GM23338 (cell line): ENCODE results near the gene DDX54. TPM values are rescaled to one million over a fixed set of nuclear protein-coding genes. Genes with fewer than 3 reads are reported as not detected.

Experiments used
- ATAC-seq: fragments of 200-7000 bp; cut with Tn5 transposase; 3 replicates; pipeline ENCODE4 v1.9.1; 2020
- DNase-seq: peaks from one replicate; pipeline ENCODE4 v3.0.0-alpha.2; 2015; ENCODE audit warnings: low spot score
- H2AFZ ChIP-seq: fragments of 200-600 bp; sonication (generic); 2 replicates; pipeline ENCODE4 v1.8.0; 2016; ENCODE audit warnings: antibody characterized with exemption, mild to moderate bottlenecking, moderate library complexity
- H3F3A ChIP-seq: fragments of 200-600 bp; sonication (generic); replicated peaks from 2 replicates; pipeline ENCODE4 v1.8.0; 2017; ENCODE audit warnings: antibody characterized with exemption, mixed run types, low read depth
- H3K27ac ChIP-seq: fragments of 200-600 bp; sonication (generic); 2 replicates; pipeline ENCODE4 v1.6.1; 2016; ENCODE audit warnings: low read depth
- H3K27me3 ChIP-seq: fragments of 200-600 bp; sonication (generic); 2 replicates; pipeline ENCODE4 v1.8.0; 2016; ENCODE audit warnings: mild to moderate bottlenecking, mixed run types, moderate library complexity; ENCODE audit not compliant: insufficient read depth
- H3K36me3 ChIP-seq: fragments of 200-600 bp; sonication (generic); 2 replicates; pipeline ENCODE4 v1.8.0; 2016; ENCODE audit warnings: mild to moderate bottlenecking; ENCODE audit not compliant: insufficient read depth
- H3K4me1 ChIP-seq: fragments of 200-600 bp; sonication (generic); 2 replicates; pipeline ENCODE4 v1.8.0; 2016; ENCODE audit warnings: mild to moderate bottlenecking, moderate library complexity; ENCODE audit not compliant: insufficient read depth
- H3K4me2 ChIP-seq: fragments of 200-600 bp; sonication (generic); 2 replicates; pipeline ENCODE4 v1.7.1; 2017; ENCODE audit warnings: mixed run types
- H3K4me3 ChIP-seq: fragments of 200-600 bp; sonication (generic); 2 replicates; pipeline ENCODE4 v1.6.1; 2016; ENCODE audit warnings: mixed run types
- H3K79me2 ChIP-seq: fragments of 200-600 bp; sonication (generic); replicated peaks from 2 replicates; pipeline ENCODE4 v1.8.0; 2017; ENCODE audit warnings: mild to moderate bottlenecking; ENCODE audit not compliant: insufficient read depth
- H3K9me2 ChIP-seq: fragments of 200-600 bp; sonication (generic); 2 replicates; pipeline ENCODE4 v1.8.0; 2017; ENCODE audit not compliant: insufficient read depth
- H4K20me1 ChIP-seq: fragments of 200-600 bp; sonication (generic); replicated peaks from 2 replicates; pipeline ENCODE4 v1.8.0; 2017; ENCODE audit warnings: mild to moderate bottlenecking; ENCODE audit not compliant: insufficient read depth
- H3K27ac Mint-ChIP-seq: 2 replicates; pipeline ENCODE4 v1.8.0; 2020; ENCODE audit warnings: inconsistent platforms, mild to moderate bottlenecking, moderate library complexity, mixed read lengths
- H3K27me3 Mint-ChIP-seq: 3 replicates; pipeline ENCODE4 v1.8.0; 2022; ENCODE audit warnings: low read depth, mild to moderate bottlenecking, moderate library complexity, mixed read lengths, inconsistent platforms; ENCODE audit not compliant: insufficient read depth, poor library complexity
- H3K36me3 Mint-ChIP-seq: 3 replicates; pipeline ENCODE4 v1.8.0; 2021; ENCODE audit warnings: low read depth, mild to moderate bottlenecking, inconsistent platforms, moderate library complexity, mixed read lengths
- H3K4me1 Mint-ChIP-seq: 3 replicates; pipeline ENCODE4 v1.8.0; 2020; ENCODE audit warnings: mild to moderate bottlenecking, inconsistent platforms, mixed read lengths
- H3K4me3 Mint-ChIP-seq: 3 replicates; pipeline ENCODE4 v1.8.0; 2021; ENCODE audit warnings: moderate library complexity, mild to moderate bottlenecking, inconsistent platforms, mixed read lengths
- H3K9me3 Mint-ChIP-seq: 3 replicates; pipeline ENCODE4 v1.8.0; 2020; ENCODE audit warnings: moderate library complexity, mild to moderate bottlenecking, inconsistent platforms, mixed read lengths
- NANOG ChIP-seq: IDR thresholded peaks from 2 replicates; pipeline ENCODE4 v1.6.1; 2016; ENCODE audit warnings: antibody characterized with exemption, borderline replicate concordance
- STAT1 ChIP-seq: IDR thresholded peaks from one replicate; pipeline ENCODE4 v1.6.1; 2016; ENCODE audit warnings: antibody characterized with exemption; ENCODE audit not compliant: unreplicated experiment
- ZNF331 ChIP-seq: fragments of 250-450 bp; sonication (Bioruptor Pico); IDR thresholded peaks from 2 replicates; pipeline ENCODE4 v1.5.0; 2020; ENCODE audit warnings: low read depth, mild to moderate bottlenecking, moderate library complexity
- polyA plus RNA-seq: library from polyadenylated mRNA; unstranded; fragments of >200 nt; fragmentation: Nextera tagmentation; extraction: Ambion mirVana; gene quantifications from 2 replicates; pipeline ENCODE4 v1.2.1, GENCODE V29; 2016
- total RNA-seq: library from RNA; depleted of rRNA; stranded (reverse); fragments of >200 nt; shearing (Covaris generic); gene quantifications from 2 replicates; pipeline ENCODE4 v1.2.3, GENCODE V29; 2014
- TF ChIP-seq, protein P1 (sequence below), 2 experiments: fragments of 200-600 bp in 1 of 2; sonication (generic) in 1 of 2; conservative IDR thresholded peaks; 2 replicates each; pipeline versions ENCODE4 v1.5.1 to v1.6.1; 2016 to 2017; ENCODE audit warnings: antibody characterized with exemption in 2 of 2, low read depth in 2 of 2, mild to moderate bottlenecking in 2 of 2, moderate library complexity in 1 of 2
- TF ChIP-seq, protein P2 (sequence below): IDR thresholded peaks from 2 replicates; pipeline ENCODE4 v1.6.1; 2016; ENCODE audit warnings: antibody characterized with exemption

Gene DDX54
- total and polyA plus RNA-seq, 2 experiments from 2014 or later = 84.1 to 89.4 TPM

DNA sequence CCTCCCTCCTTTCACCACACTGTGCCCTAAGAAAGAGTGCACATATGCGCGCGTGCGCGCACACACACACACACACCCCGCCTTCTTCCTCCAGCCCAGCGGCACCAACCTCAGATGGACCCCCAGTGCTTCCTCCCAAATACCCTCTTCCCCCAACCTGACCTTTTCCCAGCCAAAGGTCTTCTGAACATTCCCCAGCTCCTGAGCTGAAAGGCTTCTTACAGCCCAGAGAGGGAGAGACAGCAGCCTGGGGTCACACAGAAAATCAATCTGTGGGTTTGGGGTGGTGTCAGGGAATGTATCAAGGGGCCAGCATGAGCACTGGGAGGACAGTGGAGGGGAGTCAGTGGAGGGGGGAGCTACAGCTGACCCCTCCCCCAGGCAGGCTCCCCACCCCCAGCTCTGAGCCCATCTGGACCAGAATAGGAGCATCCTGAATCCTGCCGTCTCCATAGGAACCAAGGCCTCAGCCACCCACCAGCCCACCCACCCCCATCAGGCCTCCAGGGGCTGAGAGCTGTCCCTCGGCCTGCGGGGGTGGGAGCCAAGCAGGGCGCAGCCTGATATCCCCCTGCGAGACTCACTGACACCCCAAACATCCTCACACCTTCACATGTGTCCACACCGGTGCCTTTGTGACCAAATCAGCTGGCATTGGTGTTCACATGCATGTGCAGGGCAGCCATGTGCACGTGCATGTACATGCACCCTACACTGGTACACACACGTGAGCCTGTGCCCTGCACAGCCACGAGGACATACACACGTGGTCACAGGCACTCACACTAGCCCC, 55.4 kb downstream of the DDX54 start:
- no peak for TF ChIP-seq ZNF331
- Histone ChIP-seq H3K9me2 (no peaks in the 10 kb centered on the region), H3K4me3 (no peak overlapping the region), H3K4me1 (peaks cover 5% of the 10 kb centered on the region; the same call in 1 of the 2 replicates), H3K27me3 (peaks cover 6% of the 10 kb centered on the region), H4K20me1 (no peaks in the 10 kb centered on the region), H3K79me2 (no peaks in the 10 kb centered on the region), H3F3A (no peaks in the 10 kb centered on the region), H3K4me2 (no peak overlapping the region), H3K27ac (no peak overlapping the region), H3K36me3 (no peaks in the 10 kb centered on the region), H2AFZ (no peak overlapping the region)
- ATAC-seq (no peak), DNase-seq (no peak)
- H3K27me3 Mint-ChIP-seq = peaks cover 10% of the 10 kb centered on the region
- H3K27ac Mint-ChIP-seq = no peak overlapping the region; the same call in 1 of the 2 replicates
- no peak overlapping the region for H3K4me3 Mint-ChIP-seq
- H3K4me1 Mint-ChIP-seq = peaks cover 6% of the 10 kb centered on the region; the same call in 2 of the 3 replicates
- no peaks in the 10 kb centered on the region for H3K9me3 Mint-ChIP-seq
- peaks cover 2% of the 10 kb centered on the region; the same call in 1 of the 3 replicates for H3K36me3 Mint-ChIP-seq

DNA sequence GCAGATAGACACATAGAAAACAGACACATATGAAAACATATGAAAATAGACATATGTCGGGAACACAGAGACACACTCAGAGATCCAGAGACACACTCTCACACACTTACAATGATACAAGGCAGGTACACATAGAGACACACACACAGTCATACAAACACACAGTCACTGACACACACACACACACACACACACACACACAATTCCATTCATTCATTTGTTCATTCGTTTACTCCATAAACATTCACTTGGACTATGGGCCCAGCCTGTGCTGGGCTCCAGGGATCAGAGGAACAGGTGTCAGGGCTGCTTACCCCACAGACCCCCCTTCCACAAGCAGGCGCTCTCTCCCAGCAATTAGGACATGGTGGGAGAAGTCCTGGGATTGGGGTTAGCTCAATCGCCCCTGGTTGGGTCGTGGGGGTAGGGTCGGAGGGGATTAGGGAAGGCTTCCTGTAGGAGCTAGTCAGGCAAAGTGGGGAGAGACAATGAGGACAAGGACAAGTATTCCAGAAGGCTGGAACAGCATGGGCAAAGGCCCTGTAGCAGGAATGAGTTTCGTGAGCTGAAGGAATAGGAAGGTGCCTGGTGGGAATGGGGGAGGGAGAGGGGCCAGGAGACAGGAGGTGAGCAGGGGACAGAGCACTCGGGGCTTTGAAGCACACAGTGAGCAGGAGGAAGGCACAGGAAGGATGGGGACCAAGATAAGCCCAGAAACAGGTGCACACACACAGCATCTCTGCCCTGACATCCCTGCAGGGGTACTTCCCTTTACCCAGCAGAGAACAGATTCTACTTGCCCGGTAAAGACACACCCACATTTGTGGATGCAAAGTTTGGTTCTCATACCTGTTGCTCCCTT, 56.2 kb downstream of the DDX54 start:
- no peaks in the 10 kb centered on the region for H3K79me2 ChIP-seq
- H3K9me2 ChIP-seq = no peaks in the 10 kb centered on the region
- H3K27ac ChIP-seq = no peak overlapping the region
- peaks cover 2% of the 10 kb centered on the region; the same call in 1 of the 3 replicates for H3K36me3 Mint-ChIP-seq
- no peaks in the 10 kb centered on the region for H3K4me1 ChIP-seq
- no peak overlapping the region for H3K27ac Mint-ChIP-seq
- no peak overlapping the region for H2AFZ ChIP-seq
- H4K20me1 ChIP-seq = peaks cover 3% of the 10 kb centered on the region; the same call in 1 of the 2 replicates
- peaks cover 10% of the 10 kb centered on the region for H3K27me3 Mint-ChIP-seq
- no peak overlapping the region for H3K4me2 ChIP-seq
- H3K4me1 Mint-ChIP-seq = peaks cover 4% of the 10 kb centered on the region; the same call in 2 of the 3 replicates
- H3K27me3 ChIP-seq = no peaks in the 10 kb centered on the region
- no peaks in the 10 kb centered on the region for H3K36me3 ChIP-seq
- ATAC-seq (peak; percentile 18; the same call in 2 of the 3 replicates), DNase-seq (no peak)
- no peaks in the 10 kb centered on the region; the same call in 2 of the 3 replicates for H3K9me3 Mint-ChIP-seq
- no peak overlapping the region for H3K4me3 Mint-ChIP-seq
- H3F3A ChIP-seq = no peaks in the 10 kb centered on the region
- no peak overlapping the region for H3K4me3 ChIP-seq
- TF ChIP-seq, protein P1, sequence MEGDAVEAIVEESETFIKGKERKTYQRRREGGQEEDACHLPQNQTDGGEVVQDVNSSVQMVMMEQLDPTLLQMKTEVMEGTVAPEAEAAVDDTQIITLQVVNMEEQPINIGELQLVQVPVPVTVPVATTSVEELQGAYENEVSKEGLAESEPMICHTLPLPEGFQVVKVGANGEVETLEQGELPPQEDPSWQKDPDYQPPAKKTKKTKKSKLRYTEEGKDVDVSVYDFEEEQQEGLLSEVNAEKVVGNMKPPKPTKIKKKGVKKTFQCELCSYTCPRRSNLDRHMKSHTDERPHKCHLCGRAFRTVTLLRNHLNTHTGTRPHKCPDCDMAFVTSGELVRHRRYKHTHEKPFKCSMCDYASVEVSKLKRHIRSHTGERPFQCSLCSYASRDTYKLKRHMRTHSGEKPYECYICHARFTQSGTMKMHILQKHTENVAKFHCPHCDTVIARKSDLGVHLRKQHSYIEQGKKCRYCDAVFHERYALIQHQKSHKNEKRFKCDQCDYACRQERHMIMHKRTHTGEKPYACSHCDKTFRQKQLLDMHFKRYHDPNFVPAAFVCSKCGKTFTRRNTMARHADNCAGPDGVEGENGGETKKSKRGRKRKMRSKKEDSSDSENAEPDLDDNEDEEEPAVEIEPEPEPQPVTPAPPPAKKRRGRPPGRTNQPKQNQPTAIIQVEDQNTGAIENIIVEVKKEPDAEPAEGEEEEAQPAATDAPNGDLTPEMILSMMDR (conservative IDR thresholded peaks at IDR 0.05; ENCODE audit: low read depth in 2 of 2) = peak; percentile 8 to 51; a peak in 2 of 4 replicates
- no peak for TF ChIP-seq ZNF331
- TF ChIP-seq, protein P2, sequence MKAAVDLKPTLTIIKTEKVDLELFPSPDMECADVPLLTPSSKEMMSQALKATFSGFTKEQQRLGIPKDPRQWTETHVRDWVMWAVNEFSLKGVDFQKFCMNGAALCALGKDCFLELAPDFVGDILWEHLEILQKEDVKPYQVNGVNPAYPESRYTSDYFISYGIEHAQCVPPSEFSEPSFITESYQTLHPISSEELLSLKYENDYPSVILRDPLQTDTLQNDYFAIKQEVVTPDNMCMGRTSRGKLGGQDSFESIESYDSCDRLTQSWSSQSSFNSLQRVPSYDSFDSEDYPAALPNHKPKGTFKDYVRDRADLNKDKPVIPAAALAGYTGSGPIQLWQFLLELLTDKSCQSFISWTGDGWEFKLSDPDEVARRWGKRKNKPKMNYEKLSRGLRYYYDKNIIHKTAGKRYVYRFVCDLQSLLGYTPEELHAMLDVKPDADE = no peak
- TF ChIP-seq STAT1 = no peak
- no peak for TF ChIP-seq NANOG
